NOMO-1 treated with DMSO at 0.1 percent for 48 hours (cell line): ENCODE data around the gene PLEKHH3.
A peak's percentile ranks its signal among the peaks of the same experiment; 100 is the strongest.

Experiments
- DNase-seq: peaks from one replicate; lab custom pipeline; 2025; ENCODE audit not compliant: unreplicated experiment; lab: John Stamatoyannopoulos, UW

The PLEKHH3 gene, protein sequence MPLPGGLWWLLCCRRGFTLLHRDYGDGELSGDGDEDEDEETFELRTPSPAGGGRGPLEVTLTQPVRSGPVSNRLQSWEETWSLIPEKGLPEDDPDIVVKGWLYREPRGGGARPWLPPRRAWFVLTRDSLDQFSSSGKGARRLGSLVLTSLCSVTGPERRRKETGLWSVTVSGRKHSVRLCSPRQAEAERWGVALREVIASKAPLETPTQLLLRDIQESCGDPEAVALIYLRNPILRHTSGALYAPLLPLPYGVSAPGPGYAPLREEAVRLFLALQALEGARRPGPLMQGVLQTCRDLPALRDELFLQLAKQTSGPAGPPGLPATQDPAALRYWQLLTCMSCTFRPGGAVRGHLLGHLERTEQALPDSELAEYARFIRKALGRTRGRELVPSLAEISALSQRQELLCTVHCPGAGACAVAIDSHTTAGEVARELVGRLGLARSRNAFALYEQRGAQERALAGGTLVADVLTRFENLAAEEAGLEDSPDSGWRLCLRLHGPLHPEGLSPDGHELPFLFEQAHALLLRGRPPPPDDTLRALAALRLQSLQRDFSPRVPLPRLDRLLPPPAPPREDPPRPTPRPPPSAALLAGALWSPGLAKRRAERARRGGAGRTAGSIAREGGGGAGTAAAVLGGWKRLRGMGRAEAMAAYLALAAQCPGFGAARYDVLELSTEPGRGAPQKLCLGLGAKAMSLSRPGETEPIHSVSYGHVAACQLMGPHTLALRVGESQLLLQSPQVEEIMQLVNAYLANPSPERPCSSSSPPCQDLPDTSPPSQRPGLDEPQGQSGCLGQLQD

DNA sequence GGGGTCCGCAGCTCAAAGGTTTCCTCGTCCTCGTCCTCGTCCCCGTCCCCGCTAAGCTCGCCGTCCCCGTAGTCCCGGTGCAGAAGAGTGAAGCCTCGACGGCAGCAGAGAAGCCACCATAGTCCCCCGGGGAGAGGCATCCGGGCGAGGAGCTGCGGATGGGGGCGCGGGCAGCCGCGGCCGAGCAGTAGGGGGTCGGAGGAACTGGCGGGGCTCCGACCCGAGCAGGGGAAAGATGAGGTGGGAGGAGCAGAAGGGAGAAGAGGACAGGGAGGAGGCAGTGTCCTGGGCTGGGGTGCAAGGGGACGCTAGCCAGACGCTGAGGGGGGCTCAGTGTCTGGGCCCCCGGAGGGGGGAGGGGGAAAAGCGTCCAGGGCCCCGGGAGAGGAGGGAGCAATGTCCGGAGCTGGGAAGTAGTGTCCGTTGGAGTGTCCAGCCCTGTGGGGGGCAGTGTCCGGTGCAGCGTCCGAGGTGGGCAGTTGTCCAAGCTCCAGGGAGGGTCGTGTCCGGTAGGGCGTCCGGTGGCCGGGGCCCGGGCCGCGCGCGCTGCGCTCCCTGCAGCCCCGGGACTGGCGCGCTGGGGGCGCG is at the start of gene PLEKHH3:
Gene PLEKHH3 (minus strand): TSS at position 571 of the 588 bp plus-strand sequence. CDS start 431 bp downstream, at position 140.
- DNase-seq = no peak

DNA sequence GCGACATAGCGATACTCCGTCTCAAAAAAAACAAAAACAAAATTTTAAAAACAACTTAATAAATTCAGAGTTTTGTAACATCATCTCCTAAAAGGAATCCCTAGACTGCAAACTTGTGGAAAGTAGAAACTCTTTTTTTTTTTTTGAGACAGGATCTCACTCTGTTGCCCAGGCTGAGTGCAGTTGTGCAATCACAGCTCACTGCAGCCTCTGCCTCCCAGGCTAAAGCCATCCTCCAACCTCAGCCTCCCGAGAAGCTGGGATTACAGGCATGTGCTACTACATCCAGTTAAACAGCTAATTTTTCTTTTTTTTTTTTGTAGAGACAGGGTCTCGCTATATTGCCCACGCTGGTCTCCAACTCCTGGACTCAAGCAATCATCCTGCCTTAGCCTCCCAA is 48.3 kb upstream of the PLEKHH3 start:
- DNase-seq = no peak

DNA sequence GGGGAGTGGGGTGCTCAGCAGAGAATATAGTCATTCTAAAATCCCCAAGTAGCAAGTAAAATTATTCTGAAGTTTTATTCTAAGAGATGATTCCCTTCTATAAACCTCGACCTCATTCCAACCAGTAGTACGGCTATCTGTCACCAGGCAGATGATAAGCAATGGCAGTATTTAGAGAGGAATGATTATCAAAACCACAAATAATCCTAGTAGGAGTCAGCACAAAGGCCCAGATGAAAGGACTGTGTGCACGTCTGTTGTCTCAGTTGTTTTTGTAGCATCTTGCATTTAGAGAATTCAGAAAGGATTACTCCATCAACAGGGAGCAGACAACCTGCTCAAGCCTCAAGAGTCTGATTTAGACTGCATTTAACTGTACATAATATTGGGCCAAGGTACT is 46.8 kb upstream of the PLEKHH3 start:
- DNase-seq = no peak

DNA sequence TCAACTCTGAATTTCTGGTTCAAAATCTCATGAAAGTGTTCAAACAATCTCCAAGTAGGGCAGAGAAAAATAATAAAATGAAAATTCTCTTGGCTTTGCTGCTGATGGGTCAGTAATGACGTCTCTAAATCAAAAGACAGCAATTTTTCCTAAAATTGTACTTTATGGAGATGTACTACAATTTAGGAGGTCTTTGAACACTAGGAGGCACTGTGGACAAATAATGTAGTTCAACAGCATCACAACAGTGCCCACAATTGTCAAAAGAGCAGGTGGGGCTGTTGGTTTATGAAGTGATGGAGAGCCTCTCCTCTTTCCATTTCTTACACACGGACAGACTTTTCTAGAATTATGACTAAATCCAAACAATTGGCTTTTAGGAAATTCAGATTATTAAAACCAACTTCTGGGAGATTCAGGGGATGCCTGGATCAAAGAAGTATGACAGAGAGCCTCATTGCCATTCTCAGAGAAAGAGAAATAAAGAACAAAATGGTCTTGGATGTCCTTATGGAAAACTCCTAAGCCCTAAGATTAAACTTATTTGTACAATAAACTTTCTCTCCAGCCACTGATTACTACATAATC is 44.3 kb upstream of the PLEKHH3 start:
- DNase-seq = peak; percentile 56

DNA sequence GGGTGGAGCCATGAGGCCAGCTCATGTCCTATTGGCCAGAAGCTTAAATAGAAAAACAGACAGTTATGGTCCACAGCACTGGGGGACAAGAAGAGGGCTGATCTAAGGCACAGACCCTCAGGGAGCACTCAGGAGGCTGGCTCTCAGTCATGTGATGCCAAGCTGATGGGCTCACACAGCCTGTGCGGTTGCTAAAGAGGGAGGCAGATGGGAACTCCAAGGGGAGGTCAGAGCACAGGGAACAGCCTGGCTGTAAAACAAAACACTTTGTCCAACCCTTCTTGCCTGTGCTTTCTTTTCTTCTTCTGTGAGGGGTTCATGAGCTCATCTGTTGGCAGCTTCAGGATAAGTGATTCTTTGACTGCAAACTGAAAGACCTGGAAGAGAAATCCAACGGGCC is 32.8 kb upstream of the PLEKHH3 start:
- no peak for DNase-seq

DNA sequence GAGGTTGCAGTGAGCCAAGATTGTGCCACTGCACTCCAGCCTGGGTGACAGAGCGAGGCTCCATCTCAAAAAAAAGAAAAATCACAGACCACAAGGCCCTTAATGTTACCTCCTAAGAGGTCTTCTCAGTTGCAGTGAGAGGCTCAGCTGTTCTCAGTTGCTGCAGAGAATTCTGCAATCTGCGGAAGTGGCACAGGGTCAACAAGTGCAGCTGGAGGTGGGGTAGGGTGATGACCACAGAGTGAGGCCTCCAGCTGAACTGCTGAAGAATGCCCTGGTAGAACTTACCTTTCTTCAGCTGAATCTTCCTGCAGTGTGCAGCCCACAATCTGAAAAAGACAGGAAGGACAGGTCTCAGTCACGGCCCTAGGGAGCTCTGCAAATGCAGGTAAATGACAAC is 31.8 kb upstream of the PLEKHH3 start:
- DNase-seq = no peak

DNA sequence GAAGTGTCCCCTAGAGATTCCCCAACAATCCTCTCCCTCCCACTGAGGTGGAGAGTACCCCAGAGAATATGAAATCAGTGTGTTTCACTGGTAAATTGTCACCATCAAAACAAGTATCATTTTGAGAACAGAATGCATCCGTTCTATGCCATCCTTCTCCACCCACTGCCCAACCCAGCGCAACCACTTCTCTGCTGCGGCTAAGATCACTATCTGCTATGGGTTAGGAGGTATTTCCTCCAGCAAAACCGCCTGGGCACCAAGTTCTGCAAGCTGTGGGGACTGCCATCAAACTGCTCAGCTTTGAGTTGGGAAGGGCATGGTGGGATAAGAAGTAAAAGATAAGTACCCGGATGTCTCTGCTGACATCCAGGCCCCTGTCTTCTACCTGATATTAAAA is 29.9 kb upstream of the PLEKHH3 start:
- no peak for DNase-seq

DNA sequence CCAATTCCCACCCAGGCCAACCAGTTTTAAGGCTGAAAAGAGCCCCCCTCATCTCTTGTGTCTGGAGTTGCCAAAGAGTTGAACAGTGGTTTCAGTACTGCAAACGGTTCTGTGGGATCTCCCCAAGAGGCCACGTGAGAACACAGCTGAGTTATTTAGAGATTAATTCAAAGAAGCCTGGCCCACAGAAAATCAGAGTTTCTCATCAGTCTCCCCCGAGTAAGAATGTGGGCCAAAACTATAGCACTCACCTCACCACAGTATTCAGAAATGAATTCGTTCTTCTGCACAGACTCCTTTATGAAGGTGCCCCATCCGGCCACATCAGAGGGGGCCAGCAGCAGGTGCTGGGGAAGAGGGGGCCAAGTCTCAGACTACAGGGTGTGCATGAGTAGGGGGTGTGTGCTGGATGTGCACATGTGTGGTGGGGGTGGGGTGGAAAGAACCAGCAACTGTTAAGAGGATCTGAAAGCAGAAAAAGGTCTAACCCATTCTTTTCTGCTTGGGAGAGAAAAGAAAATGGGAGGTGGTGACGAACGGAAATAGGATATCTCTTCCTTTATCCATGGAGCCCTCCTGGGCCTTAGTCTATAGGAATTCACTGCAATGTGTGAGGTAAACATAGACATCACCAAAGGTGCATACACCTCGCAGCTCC is 28.2 kb upstream of the PLEKHH3 start:
- no peak for DNase-seq

DNA sequence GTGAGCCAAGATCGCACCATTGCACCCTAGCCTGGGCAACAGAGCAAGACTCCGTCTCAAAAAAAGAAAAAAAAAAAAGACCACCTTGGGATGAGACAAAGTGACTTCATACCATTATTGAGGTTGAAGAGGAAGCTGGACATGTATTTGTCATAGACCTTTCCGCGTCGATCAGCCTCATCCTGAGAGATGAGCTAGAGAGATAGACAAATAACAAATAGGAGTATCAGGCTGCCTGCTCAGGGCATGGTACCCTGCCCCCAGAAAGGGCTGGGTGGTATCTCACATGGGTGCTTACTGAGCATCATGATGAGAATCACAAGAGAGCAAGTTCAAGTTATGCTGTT is 27.7 kb upstream of the PLEKHH3 start:
- no peak for DNase-seq

DNA sequence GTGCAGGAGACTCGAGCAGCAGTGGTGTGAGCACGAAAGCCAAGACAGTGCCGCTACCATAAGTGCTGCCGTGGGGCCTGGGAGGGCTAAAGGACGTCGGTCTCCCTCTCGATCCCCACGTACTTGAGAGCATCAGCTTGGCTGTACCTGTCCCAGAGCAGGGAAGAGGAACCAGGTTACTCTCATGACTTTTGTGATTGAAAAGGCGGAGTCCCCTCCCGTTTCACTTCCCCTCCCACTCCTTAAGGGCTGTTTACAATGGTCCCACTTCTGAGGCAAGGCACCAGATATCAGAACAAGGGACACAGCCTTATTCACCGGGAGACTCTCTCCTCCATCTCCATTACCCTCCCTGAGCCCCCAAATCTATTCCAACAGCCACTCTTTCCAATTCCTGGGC is 25.7 kb upstream of the PLEKHH3 start:
- no peak for DNase-seq

DNA sequence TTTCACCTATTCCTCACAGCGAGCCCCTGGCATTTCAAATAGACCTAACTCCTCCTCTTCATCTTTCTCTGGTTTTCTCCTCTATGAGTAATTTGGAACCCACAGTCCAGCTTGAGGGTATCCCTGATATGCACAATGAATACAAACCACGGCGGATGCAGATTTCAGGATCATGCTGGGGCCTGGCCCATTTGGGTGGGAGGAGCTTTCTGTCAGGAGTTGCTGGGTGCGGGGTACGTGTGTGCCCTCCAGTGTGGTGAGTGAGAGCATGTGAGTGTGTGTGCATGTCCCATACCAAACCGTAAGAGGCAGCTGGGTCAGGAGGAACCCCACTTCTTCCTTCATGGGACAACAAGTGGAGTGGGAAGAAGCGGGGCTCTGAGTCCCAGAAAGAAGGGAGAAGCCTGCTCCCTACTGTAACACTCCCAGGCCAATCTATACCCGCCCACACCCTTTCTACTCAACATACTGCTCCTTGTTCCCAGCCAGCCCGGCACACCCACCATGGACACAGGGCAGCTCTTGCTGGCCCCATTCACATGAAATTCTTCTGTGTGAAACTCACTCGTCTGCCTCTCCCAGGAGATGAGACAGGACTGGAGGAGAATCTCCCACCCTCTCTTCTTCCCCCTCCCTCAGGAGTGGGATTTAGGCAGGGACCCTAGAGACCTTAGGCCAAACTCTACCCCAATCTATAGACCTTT is 23.9 kb upstream of the PLEKHH3 start:
- DNase-seq = no peak

DNA sequence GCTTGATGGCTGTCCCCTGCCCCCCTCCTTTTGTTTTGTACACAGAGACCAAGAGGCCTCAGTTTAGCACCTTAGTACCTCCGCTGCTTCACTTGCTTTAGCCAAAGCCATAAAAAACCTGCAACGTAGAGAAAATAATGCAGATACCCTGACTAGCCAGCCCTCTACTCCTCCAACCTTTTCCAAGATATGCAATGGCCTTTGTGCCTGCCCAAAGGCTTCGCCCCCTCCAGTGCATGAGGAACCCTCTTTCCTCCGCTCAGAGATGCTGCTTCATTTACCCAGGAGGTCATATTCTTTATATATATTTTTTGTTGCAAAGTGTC is 22.6 kb upstream of the PLEKHH3 start:
- DNase-seq = no peak

DNA sequence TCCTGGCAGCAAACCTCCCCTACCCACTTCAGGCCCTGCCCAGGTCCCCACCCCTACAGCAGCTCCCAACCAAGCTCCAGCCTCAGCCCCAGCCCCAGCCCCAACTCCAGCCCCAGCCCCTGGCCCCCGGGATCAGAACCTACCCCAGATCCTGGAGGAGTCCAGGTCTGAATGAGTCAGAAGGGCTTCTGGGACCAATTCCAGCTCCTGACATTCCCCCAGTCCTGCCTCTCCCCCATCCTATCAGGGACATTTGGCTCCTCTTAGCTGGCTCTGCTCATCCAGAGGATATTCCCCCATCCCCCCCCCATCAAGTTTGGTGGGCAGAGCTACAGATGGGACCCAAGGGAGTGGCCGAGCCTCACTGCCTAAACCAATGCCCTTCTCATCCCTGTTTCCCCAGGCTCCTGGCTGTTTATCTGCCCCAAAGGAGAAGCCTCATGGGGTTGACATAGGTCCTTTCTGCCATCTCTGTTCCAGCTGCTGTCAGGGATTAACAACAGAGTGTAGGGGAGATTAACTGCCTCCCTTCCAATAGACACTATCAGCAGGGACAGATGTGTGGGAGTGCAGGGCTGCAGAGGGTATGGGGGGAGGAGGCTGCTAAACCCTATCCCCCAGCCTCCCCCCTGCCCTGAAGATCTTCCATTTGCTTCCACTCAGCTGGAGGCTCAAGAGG is 22.1 kb upstream of the PLEKHH3 start:
- DNase-seq = no peak

DNA sequence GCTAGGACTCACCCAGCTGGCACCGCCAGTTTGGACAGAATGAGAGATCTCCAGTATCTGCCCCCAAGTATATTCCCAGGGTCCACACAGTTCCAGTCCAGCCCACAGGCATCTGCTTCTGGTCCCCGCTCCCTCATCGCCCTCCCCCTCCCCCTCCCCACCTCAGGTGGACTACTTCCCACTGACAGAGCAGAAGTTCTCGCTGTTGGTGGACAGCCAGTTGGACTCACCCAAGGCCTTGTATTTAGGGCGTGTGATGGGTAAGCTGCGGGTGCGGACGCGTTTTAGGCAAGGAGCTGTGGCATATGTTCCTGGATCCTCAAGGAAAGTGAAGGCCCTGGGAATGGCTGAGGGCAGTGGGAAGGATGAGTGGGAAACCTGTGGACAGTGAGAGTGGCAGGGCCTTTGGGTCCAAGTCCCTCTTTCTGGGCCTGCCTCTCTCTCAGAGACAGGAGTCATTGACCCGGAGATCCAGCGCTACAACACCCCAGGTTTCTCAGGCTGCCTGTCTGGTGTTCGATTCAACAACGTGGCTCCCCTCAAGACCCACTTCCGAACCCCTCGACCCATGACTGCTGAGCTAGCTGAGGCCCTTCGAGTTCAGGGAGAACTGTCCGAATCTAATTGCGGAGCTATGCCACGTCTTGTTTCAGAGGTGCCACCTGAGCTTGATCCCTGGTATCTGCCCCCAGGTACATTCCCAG is 20.5 kb upstream of the PLEKHH3 start:
- DNase-seq = no peak

DNA sequence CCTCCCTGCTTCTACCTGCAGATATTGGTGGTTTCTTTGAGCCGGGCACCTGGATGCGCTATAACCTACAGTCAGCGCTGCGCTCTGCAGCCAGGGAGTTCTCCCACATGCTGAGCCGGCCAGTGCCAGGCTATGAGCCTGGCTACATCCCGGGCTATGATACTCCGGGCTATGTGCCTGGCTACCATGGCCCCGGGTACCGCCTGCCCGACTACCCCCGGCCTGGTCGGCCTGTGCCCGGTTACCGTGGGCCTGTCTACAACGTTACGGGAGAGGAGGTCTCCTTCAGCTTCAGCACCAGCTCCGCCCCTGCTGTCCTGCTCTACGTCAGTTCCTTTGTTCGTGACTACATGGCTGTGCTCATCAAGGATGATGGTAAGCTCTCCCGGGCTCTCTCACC is 18.7 kb upstream of the PLEKHH3 start:
- DNase-seq = no peak

DNA sequence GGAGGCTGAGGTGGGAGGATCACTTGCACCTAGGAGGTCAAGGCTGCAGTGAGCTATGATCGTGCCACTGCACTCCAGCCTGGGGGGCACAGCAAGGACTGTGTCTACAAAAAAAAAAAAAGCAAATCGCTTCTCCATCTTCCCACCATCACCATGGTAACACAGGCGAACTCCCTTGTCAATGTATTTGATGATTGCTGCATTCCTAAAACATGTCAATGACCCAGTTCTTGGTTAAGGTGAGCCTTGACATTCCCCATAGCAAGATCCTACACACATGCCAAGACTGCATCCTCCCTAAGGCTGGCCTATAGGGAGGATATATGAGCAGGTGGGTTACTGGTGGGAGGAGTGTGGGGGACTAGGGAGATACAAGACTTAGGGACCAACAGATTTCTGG is 17.7 kb upstream of the PLEKHH3 start:
- no peak for DNase-seq

DNA sequence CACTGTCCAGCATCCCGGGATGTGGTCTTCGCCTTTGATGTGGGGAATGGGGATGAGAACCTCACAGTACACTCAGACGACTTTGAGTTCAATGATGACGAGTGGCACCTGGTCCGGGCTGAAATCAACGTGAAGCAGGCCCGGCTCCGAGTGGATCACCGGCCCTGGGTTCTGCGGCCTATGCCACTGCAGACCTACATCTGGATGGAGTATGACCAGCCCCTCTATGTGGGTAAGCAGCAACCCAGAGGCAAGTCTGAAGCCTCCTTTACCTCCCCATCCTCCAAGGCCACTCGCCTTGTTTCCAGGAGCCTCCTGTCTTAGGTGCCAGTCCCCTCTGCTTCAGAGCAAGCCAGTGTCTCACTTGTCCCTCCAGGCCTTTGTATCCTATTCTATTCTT is 15.7 kb upstream of the PLEKHH3 start:
- no peak for DNase-seq

DNA sequence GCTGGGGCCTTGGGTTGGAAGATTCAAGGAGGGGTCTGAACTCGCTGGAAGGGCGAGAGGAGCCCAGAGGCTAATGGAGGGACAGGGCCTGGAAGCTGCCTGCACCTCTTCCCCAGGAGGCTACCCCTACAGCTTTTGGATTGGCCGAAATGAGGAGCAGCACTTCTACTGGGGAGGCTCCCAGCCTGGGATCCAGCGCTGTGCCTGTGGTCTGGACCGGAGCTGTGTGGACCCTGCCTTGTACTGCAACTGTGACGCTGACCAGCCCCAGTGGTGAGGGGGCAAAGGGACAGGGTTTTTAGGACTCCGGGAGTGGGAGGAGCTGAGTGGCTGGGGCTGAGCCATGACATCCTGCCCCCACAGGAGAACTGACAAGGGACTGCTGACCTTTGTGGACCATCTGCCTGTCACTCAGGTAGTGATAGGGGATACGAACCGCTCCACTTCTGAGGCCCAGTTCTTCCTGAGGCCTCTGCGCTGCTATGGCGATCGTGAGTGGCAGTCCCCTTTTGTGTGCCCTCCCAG is 14.3 kb upstream of the PLEKHH3 start:
- DNase-seq = no peak

DNA sequence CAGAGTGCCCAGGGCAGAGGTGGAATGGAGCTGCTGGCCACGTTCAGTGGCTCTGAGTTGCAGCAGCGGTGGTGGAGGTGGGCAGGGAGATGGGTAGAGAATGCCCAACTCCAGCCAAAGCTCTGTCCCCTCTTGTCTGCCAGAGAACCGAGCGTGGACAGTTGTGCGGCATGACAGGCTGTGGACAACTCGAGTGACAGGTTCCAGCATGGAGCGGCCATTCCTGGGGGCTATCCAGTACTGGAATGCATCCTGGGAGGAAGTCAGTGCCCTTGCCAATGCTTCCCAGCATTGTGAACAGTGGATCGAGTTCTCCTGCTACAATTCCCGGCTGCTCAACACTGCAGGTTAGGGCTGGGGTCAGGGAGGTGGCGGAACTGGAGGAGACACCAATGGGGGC is 13.8 kb upstream of the PLEKHH3 start:
- no peak for DNase-seq
